PC-3 (cell line): ENCODE results near the gene MYO3B. TPM values are rescaled to one million over a fixed set of nuclear protein-coding genes. Genes with fewer than 3 reads are reported as not detected.
A peak's percentile ranks its signal among the peaks of the same experiment; 100 is the strongest.

Source experiments
- ATAC-seq: fragments of 200-7000 bp; cut with Tn5 transposase; 2 replicates; pipeline ENCODE4 v1.9.1; 2020; ENCODE audit warnings: mild to moderate bottlenecking, moderate library complexity
- BruUV-seq: library from RNA; stranded (reverse); fragments of 400-500 nt; replicated peaks from 2 replicates; lab custom pipeline; 2021; lab: Mats Ljungman, UMichigan
- CTCF ChIA-PET: fragments of 300-600 bp; sonication (Branson Sonifier 250); formaldehyde crosslinking; loops from one replicate; lab custom pipeline; 2022; ENCODE audit warnings: antibody characterized with exemption; lab: Charles Lee
- POLR2A ChIA-PET: fragments of 300-600 bp; sonication (Branson Sonifier 250); formaldehyde crosslinking; loops from one replicate; lab custom pipeline; 2022; ENCODE audit warnings: antibody characterized with exemption; ENCODE audit not compliant: unreplicated experiment; lab: Charles Lee
- DNase-seq: peaks from one replicate; pipeline ENCODE4 v3.0.0-alpha.2; 2015
- H2AFZ ChIP-seq: fragments of 300-600 bp; sonication (generic); 2 replicates; pipeline ENCODE4 v1.6.0; 2016; ENCODE audit warnings: antibody characterized with exemption, low read length
- H3F3A ChIP-seq: fragments of 300-600 bp; sonication (generic); one replicate; pipeline ENCODE4 v1.6.0; 2017; ENCODE audit warnings: antibody characterized with exemption, low read length, control low read depth, mild to moderate bottlenecking; ENCODE audit not compliant: unreplicated experiment
- H3K27ac ChIP-seq: fragments of 300-600 bp; sonication (generic); 2 replicates; pipeline ENCODE4 v1.5.1; 2016; ENCODE audit warnings: mild to moderate bottlenecking, low read length
- H3K27me3 ChIP-seq: fragments of 300-600 bp; sonication (generic); 2 replicates; pipeline ENCODE4 v1.6.1; 2016; ENCODE audit warnings: low read length, mixed read lengths
- H3K36me3 ChIP-seq: fragments of 300-600 bp; sonication (generic); 2 replicates; pipeline ENCODE4 v1.6.1; 2016; ENCODE audit warnings: low read depth, mixed run types, low read length, mixed read lengths
- H3K4me1 ChIP-seq: fragments of 300-600 bp; sonication (generic); 2 replicates; pipeline ENCODE4 v1.5.1; 2016; ENCODE audit warnings: low read length; ENCODE audit not compliant: insufficient read depth
- H3K4me2 ChIP-seq: fragments of 300-600 bp; sonication (generic); 2 replicates; pipeline ENCODE4 v1.6.0; 2016; ENCODE audit warnings: low read length
- H3K4me3 ChIP-seq: fragments of 300-600 bp; sonication (generic); 2 replicates; pipeline ENCODE4 v1.5.1; 2016; ENCODE audit warnings: mild to moderate bottlenecking, low read length, mixed read lengths
- H3K79me2 ChIP-seq: fragments of 300-600 bp; sonication (generic); 2 replicates; pipeline ENCODE4 v1.6.1; 2017; ENCODE audit warnings: low read length, mixed read lengths
- H3K9ac ChIP-seq: fragments of 300-600 bp; sonication (generic); 2 replicates; pipeline ENCODE4 v1.6.0; 2016; ENCODE audit warnings: mild to moderate bottlenecking, low read length
- H3K9me2 ChIP-seq: fragments of 300-600 bp; sonication (generic); replicated peaks from 2 replicates; pipeline ENCODE4 v1.6.1; 2016; ENCODE audit warnings: mixed run types, low read length, mixed read lengths
- H3K9me3 ChIP-seq: fragments of 300-600 bp; sonication (generic); 2 replicates; pipeline ENCODE4 v1.6.1; 2016; ENCODE audit warnings: low read length, mixed read lengths
- H4K20me1 ChIP-seq: fragments of 300-600 bp; sonication (generic); 2 replicates; pipeline ENCODE4 v1.6.1; 2016; ENCODE audit warnings: low read length, mixed read lengths
- EZH2 ChIP-seq: fragments of 300-600 bp; sonication (generic); IDR thresholded peaks from one replicate; pipeline ENCODE4 v1.6.1; 2017; ENCODE audit warnings: antibody characterized with exemption, mild to moderate bottlenecking, low read length; ENCODE audit not compliant: unreplicated experiment
- EZH2phosphoT487 ChIP-seq: fragments of 300-600 bp; sonication (generic); IDR thresholded peaks from 2 replicates; pipeline ENCODE4 v1.6.1; 2018; ENCODE audit warnings: mild to moderate bottlenecking, antibody characterized with exemption, low read length, borderline replicate concordance
- intact Hi-C: fragments of 100-400 bp; cut with micrococcal nuclease; formaldehyde crosslinking; loops from 2 replicates; pipeline ENCODE4 v1.9.0; 2023
- total RNA-seq: library from RNA; depleted of rRNA; stranded (reverse); fragments of >200 nt; gene quantifications from 2 replicates; pipeline ENCODE4 v1.2.3, GENCODE V29; 2014
- TF ChIP-seq, protein P1 (sequence below): fragments of 300-600 bp; sonication (generic); conservative IDR thresholded peaks from 2 replicates; pipeline ENCODE4 v1.5.1; 2017; ENCODE audit warnings: antibody characterized with exemption, low read depth, mild to moderate bottlenecking, low read length

MYO3B gene
- total RNA-seq, 1 experiment from 2014 or later = 1.1 TPM

DNA sequence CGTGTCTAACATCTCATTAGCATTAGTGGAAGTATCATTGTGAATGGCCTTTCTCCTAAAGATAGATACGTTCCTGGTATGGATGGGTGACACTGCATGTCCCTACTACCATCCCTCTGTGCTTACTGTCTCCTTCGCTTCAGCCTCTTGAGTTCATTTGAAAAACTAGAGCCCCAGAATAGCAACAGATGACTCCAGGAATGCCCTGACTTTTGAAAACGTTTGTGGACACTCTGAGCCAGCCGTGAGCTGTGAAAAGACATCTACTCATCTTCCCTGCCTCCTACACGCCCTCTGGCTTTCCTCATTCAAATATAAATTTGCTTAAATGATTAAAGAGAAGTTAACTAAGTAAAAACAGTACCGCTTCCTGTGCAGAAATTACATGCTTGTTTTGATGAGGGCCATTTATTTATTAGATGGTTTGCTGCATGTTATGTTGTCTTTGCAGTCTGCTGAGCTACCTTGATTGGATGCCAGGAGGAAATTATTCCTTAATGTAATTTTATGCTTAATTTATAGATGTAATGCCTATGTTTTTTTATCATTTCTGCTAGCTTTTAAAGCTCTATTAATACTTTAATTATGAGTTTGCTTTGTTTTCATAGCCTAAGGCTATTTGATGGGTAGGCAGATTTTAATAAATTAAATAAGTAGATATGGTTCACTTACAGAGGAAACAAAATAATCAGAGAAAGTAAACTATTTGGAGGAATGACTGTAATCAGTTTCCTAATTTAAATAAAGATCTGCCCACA, 32.1 kb upstream of the MYO3B start:
- POLR2A ChIA-PET = no interaction called here
- no peak overlapping the region for H3K27ac ChIP-seq

DNA sequence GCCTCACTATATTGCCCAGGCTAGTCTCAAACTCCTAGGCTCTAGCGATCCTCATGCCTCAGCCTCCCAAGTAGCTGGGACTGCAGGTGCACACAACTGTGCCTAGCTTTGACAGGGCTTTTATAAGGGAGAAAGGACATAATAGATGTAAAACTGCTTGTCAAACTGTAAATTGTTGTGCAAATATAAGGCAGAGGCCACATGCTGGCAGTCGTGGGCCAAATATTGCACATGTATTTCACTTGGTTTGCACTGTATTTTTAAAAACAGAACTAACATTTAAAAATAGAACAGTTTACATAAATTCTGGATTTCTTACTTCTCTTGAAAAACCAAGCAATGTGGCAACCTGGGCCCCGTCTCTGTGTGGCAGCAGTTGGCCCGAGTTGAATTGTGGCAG, 31.2 kb upstream of the MYO3B start:
- Histone ChIP-seq H3F3A (no peaks in the 10 kb centered on the region), H2AFZ (no peak overlapping the region), H3K4me1 (peaks cover 33% of the 10 kb centered on the region), H3K4me3 (no peak overlapping the region), H3K79me2 (no peaks in the 10 kb centered on the region), H3K9me3 (no peaks in the 10 kb centered on the region), H3K27ac (no peak overlapping the region), H3K27me3 (no peaks in the 10 kb centered on the region), H3K9me2 (no peaks in the 10 kb centered on the region), H3K9ac (no peak overlapping the region), H4K20me1 (no peaks in the 10 kb centered on the region), H3K4me2 (no peak overlapping the region), H3K36me3 (no peaks in the 10 kb centered on the region)
- intact Hi-C loops = loop anchor here (1.0 kb wide), 1 partner anchor 23 kb away; no protein-coding TSS in a partner anchor
- DNase-seq = no peak
- ATAC-seq = no peak
- TF ChIP-seq, protein P1, sequence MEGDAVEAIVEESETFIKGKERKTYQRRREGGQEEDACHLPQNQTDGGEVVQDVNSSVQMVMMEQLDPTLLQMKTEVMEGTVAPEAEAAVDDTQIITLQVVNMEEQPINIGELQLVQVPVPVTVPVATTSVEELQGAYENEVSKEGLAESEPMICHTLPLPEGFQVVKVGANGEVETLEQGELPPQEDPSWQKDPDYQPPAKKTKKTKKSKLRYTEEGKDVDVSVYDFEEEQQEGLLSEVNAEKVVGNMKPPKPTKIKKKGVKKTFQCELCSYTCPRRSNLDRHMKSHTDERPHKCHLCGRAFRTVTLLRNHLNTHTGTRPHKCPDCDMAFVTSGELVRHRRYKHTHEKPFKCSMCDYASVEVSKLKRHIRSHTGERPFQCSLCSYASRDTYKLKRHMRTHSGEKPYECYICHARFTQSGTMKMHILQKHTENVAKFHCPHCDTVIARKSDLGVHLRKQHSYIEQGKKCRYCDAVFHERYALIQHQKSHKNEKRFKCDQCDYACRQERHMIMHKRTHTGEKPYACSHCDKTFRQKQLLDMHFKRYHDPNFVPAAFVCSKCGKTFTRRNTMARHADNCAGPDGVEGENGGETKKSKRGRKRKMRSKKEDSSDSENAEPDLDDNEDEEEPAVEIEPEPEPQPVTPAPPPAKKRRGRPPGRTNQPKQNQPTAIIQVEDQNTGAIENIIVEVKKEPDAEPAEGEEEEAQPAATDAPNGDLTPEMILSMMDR = no peak
- no peak for TF ChIP-seq EZH2phosphoT487
- no peak for TF ChIP-seq EZH2
- CTCF ChIA-PET = no interaction called here
- no TSS peak for BruUV-seq
- POLR2A ChIA-PET = no interaction called here

More for the DNA sequence above, 32.1 kb upstream of the MYO3B start:
- intact Hi-C loops = loop anchor here (1.0 kb wide), 1 partner anchor 23 kb away; no protein-coding TSS in a partner anchor
- DNase-seq (no peak), ATAC-seq (peak; percentile 47)
- no peak overlapping the region for H3K9ac ChIP-seq
- H3K79me2 ChIP-seq = no peaks in the 10 kb centered on the region
- 0 out of 2 replicates have a peak overlapping the region, but pooled peaks have one; percentile 11 for H2AFZ ChIP-seq
- BruUV-seq = no TSS peak
- TF ChIP-seq EZH2 (no peak), EZH2phosphoT487 (no peak)
- TF ChIP-seq, protein P1 = no peak
- no peaks in the 10 kb centered on the region for H3K27me3 ChIP-seq
- no peaks in the 10 kb centered on the region for H4K20me1 ChIP-seq
- no peaks in the 10 kb centered on the region for H3K9me2 ChIP-seq
- no peaks in the 10 kb centered on the region for H3K9me3 ChIP-seq
- no peaks in the 10 kb centered on the region for H3F3A ChIP-seq
- CTCF ChIA-PET = no interaction called here
- H3K36me3 ChIP-seq = no peaks in the 10 kb centered on the region
- no peak overlapping the region; the same call in 1 of the 2 replicates for H3K4me2 ChIP-seq
- no peak overlapping the region for H3K4me3 ChIP-seq
- H3K4me1 ChIP-seq = peaks cover 33% of the 10 kb centered on the region

DNA sequence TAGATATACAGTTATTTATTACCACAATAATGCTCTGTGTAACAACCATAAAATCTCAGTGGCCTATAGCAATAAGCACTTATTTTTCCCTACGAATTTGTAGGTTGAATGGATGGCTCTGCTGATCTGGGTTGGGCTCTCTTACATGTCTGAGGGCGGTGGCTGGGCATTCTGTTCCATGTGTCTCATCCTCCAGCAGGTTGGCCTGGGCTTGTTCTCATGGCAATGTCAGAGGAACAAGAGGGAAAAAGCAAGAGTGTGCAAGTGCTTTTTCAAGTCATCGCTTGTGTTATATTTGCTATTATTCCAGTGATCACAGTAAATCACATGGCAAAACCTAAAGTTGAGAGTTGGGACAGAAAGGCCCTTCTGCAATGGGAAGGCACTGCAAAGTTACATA, 30.4 kb upstream of the MYO3B start:
- ChIA-PET POLR2A (no interaction called here), CTCF (no interaction called here)
- Histone ChIP-seq H3K79me2 (no peaks in the 10 kb centered on the region), H3K4me1 (peaks cover 33% of the 10 kb centered on the region), H2AFZ (no peak overlapping the region), H3K27ac (no peak overlapping the region), H3F3A (no peaks in the 10 kb centered on the region), H3K9ac (no peak overlapping the region), H3K9me2 (no peaks in the 10 kb centered on the region), H3K4me2 (no peak overlapping the region), H3K9me3 (no peaks in the 10 kb centered on the region), H4K20me1 (no peaks in the 10 kb centered on the region), H3K36me3 (no peaks in the 10 kb centered on the region), H3K27me3 (no peaks in the 10 kb centered on the region), H3K4me3 (no peak overlapping the region)
- DNase-seq (no peak), ATAC-seq (no peak)
- intact Hi-C loops = no loop called here
- no TSS peak for BruUV-seq
- TF ChIP-seq EZH2phosphoT487 = no peak
- TF ChIP-seq, protein P1 = no peak
- TF ChIP-seq EZH2 = no peak
